NCI-H187 treated with DMSO at 0.1 percent for 48 hours (cell line): ENCODE measurements around the gene ETV6.

Experiments used
- DNase-seq: peaks from one replicate; lab custom pipeline; 2025; lab: John Stamatoyannopoulos, UW

ETV6 gene

DNA sequence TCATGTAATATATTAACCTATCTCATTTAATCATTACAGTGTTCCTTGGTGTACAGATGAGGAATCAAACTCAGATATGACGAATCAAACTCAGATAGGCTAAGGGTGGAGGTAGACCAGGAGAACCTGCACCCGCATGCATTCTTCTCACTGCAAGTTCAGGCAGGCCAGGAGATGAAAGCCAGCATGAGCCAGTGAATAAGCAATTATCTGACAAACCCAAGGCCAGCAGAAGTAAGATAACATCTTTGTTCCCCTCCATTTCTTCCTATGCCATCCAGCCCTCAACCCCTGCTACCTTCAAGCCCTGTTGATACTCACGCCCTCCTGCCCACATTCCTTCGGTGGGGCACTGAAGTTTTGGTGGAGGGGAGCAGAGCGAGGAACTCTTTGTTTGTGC lies 152.2 kb downstream of the ETV6 start:
- no peak for DNase-seq

DNA sequence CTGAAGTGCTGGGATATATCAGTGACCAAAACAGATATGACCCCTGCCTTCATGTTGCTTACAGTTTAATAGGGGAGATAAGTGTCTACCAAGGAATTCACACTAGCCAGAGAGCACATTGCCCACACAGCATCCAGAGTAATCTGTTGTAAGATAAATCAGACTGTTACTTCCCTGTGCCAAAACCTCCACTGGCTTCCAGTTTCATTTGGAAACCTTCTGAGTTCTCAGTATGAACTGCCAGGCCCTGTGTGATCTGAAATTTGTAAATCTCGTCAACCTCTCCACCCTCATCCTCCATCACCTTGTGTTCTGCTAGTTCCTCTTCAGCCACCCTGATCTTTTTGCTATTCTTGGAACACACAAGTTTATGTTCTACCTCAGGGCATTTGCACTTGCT lies 154.7 kb downstream of the ETV6 start:
- no peak for DNase-seq

DNA sequence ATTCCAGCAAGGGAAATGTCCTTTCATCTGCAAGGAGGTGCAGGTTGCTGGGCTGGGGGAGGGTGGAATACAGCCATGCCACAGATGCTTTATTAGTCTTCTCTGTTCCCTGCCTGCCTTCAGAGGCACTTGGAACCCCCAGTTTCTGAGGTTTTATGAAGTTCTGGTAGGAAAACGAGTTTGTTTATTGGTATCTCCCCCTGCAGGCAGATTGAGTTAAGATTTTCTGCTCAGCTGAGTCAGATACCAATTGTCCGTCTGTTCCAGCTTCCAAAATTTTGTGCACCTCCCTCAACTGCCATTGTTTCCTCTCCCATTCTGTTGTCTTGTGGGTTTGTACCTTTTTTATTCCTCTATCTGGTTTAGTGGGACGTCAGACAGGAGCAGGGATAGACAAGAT lies 155.6 kb downstream of the ETV6 start:
- no peak for DNase-seq

DNA sequence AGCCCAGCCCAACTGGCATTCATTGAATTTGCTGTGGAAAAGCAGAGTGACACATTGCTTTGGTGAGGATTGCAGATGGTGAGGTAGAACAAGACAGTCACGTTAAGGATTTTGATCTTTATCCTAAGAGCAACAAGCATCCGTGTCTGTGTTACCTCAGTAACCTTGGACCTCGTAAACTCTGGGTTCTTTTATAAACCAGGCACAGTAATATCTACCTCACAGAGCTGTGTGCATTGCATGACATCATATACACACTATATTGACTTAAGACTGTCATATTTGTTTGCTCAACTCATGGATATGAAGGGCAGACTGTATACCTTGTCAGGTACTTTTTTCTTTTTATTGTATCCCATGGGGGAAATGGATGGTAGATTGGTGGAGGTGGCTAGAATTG lies 156.2 kb downstream of the ETV6 start:
- DNase-seq: no peak

GRCh38 chr12:11807458-11807857 lies 158.0 kb downstream of the ETV6 start:
- DNase-seq: peak; percentile 50

GRCh38 chr12:11808931-11809330 lies 159.5 kb downstream of the ETV6 start:
- DNase-seq: no peak

- no peak for DNase-seq
Observed at GRCh38 chr12:11810206-11810545, 160.7 kb downstream of the ETV6 start.

- DNase-seq: no peak
Observed at GRCh38 chr12:11811008-11811407, 161.5 kb downstream of the ETV6 start.

DNA sequence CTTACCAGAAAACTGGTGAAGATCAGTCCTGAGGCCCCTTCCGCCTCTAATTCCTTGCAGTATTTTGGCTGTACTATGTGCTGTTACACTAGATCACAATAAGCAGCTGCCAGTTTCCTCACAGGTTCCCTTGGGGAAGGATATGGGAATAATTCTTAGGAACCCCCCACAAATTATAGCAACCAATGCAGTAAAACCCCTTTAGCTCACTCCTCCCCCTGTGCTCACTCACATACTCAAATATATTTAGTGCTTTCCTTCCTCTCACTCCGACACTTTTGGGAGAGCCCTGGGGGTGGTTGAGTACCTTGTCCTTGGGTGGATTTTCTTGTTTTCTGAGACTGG lies 162.7 kb downstream of the ETV6 start:
- DNase-seq: no peak

- DNase-seq: no peak
Observed at GRCh38 chr12:11812586-11813437, 163.3 kb downstream of the ETV6 start.

DNA sequence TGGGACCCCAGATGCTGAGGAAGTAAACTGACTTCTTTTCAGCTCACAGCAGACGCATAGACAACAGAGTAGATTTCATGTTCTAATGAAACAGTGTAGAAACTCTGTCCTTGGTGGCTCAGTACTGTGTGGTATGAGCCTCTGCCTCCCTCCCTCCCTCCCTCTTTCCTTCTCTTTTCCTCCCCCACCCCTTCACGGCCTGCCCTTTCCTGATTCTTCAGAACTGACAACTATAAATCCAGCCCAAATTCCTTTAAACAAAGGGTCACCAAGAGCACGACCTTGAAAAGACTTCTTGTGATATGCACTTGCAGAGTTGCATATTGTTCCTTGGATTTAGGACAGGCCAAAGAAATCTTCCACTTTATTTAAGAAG lies 164.0 kb downstream of the ETV6 start:
- DNase-seq: no peak

DNA sequence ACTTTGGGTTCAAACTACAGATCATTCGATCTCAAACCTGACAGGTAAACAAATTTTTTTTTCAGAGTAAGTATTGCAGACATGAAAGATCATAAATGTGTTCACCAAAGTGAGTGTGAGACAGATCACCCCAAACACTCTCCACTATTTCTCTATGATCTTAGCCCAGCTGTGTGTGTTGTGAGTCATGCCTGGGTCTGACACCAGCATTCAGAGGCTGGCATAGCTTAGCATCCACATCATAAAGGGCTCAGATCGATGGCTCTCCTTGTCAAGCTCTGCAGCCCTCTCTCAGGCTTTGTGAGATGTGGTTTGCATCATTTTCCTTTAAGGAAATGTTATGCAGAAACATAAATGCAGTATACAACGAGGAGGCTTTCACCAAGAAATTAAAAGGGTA lies 164.9 kb downstream of the ETV6 start:
- no peak for DNase-seq

DNA sequence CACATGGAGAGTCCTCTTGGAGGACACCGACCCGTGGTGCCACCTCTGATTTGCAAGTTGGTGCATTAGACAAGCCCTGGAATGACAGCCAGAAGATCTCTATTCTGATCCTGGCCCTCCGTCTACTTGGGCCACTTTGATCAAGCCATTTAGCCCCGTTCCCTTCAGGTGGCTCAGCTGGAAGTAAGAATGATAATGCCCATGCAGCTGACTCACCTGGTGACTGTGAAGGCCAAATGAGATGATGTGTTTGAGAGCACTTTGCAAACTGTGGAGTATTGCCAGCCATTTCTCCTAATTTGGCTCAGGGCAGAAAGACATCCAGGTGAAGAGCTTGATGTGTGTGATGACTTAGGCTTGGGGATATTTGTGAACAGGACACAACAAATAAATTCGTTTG lies 165.9 kb downstream of the ETV6 start:
- DNase-seq: no peak

DNA sequence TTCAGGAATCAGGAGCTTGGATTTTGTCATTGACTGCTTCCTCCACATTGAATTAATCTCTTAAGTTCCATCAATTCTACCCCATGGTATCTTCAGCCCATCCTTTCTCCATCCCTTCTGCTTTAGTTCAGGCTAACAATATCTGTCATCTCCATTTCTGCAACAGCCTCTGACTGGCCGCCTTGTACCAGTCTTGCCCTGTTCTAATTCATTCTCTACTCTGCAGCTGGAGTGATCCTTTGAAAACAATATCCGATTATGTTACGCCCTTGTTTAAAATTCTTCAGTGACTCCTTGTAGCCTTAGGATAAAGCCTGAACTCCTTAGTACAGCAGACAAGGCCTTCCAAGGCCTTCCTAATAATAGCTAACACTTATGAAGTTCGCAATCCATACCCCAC lies 170.2 kb downstream of the ETV6 start:
- no peak for DNase-seq

DNA sequence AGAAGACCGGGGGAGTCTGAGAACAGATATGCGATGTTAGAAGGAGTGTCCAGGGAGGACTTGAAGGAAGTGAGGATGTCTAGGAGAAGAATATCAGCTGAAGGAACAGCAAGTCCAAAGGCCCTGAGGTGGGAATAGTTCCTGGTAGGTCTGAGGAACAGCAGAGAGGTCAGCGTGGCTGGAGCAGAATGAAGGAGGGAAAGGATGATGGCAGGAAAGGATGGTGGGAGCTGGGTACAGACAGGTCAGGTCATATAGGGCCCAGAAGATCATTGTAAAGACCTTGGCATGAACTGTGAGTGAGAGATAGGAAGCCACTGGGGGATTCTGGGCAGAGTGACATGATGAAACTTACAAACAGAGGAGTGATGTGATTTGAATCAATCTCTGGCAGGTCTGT lies 171.0 kb downstream of the ETV6 start:
- no peak for DNase-seq

DNA sequence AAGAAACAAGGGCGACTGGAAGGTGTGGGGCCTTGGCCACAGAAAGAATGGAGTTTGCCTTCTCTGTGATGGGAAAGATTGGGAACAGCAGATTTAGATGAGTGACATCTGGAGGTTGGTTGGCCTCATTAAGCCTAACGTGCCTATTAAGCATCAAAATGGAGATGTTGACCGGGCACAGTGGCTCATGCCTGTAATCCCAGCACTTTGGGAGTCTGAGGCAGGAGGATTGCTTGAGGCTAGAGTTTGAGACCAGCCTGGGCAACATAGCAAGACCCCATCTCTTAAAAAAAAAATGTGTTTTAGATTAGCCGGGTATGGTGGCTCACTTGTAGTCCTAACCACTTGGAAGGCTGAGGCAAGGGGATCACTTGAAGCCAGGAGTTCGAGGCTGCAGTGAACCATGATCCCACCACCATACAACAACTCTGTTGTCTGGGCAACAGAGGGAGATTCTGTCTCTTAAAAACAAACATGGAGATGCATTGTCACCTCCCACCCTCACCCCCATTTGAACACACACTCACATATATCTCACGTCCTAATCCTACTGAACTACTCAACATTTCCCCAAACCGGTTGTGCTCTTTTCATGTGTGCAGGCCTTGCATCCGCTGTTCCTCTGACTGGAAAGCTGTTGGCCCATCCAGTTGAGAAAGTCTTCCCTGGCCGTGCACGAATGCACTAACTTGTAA lies 172.1 kb downstream of the ETV6 start:
- no peak for DNase-seq

GRCh38 chr12:11822081-11822834 lies 172.8 kb downstream of the ETV6 start:
- no peak for DNase-seq

GRCh38 chr12:11823043-11823442 lies 173.6 kb downstream of the ETV6 start:
- no peak for DNase-seq

- DNase-seq: no peak
Observed at GRCh38 chr12:11823593-11823992, 174.1 kb downstream of the ETV6 start.

DNA sequence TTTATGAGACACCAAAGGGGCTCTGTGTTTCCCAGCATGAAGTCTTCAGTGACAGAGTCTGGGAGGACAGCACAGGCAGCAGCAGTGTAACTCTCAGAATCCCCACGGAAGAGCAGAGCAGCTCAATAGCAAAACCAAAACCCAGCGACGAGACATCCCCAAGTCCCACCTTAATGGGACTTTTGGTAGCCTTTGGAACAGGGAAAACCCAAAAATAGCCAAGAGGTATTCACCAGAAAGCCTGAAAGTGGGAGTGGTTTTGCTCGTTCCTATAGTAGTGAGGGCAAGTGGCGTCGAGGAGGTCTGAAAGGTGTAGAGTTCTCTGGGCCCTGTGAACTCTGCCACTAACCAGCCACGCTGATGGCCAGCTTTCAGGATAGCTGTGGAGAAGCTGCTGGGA lies 174.6 kb downstream of the ETV6 start:
- no peak for DNase-seq

DNA sequence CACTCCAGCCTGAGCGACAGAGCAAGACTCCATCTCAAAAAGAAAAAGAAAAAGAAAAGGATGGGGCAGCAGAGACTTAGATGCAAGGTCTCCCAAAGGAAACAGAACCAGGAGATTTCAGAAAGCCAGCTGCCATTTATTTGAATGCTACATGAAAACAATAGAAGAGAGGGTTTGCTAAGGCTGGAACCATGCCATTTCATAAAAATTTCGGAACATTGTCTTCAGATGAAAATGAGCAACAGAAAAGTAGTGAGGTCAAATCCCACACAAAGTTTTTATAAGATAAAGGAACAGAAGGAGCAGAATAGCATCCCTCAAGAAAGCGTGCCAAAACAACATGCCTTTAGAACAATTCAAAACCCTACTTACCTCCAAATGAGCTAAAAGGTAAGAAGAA lies 175.3 kb downstream of the ETV6 start:
- no peak for DNase-seq

- no peak for DNase-seq
Observed at GRCh38 chr12:11825278-11825677, 175.8 kb downstream of the ETV6 start.

DNA sequence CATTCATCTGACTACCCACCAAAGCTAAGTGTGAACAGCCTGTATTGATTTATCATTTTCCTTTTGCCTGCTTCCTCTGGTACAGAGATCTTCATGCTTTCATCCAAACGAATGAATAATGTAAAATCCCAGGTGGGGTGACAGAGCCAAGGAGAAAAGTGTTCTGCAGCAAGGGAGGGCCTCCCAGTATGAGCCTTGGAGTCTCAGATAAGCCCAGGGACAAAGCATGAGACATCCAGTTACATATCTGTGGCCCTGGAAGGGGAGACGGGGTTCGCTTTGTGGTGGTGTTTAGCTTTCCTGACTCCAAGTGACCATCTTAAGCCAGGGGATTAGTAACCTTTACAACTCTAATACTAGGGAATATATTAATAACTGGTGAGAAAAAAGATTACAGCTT lies 177.1 kb downstream of the ETV6 start:
- no peak for DNase-seq
